ENCODE measurements around the gene S100A13. TPM values are rescaled to one million over a fixed set of nuclear protein-coding genes. Genes with fewer than 3 reads are reported as not detected.

Gene S100A13
- total RNA-seq, 1 donor from 2014 or later, result 33.7 TPM

- Mint-ChIP-seq H3K9me3 (no peaks in the 10 kb centered on the region), H3K4me1 (peaks cover 42% of the 10 kb centered on the region), H3K4me3 (no peak overlapping the region), H3K36me3 (ENCODE audit: low read depth) (no peaks in the 10 kb centered on the region), H3K27me3 (ENCODE audit: low read depth) (no peaks in the 10 kb centered on the region), H3K27ac (ENCODE audit: unreplicated experiment) (peak overlapping the region; percentile 89)
- DNase-seq (ENCODE audit: low read depth, low spot score), result no peak
- no peak for TF ChIP-seq CTCF (conservative IDR thresholded peaks at IDR 0.05)
Observed at GRCh38 chr1:153612111-153612754, 15.1 kb downstream of the S100A13 start.

GRCh38 chr1:153611356-153611755 is 15.9 kb downstream of the S100A13 start:
- no peak for TF ChIP-seq CTCF (conservative IDR thresholded peaks at IDR 0.05)
- Mint-ChIP-seq H3K4me1 (peaks cover 49% of the 10 kb centered on the region), H3K4me3 (no peak overlapping the region), H3K9me3 (no peaks in the 10 kb centered on the region), H3K36me3 (ENCODE audit: low read depth) (no peaks in the 10 kb centered on the region), H3K27me3 (ENCODE audit: low read depth) (no peaks in the 10 kb centered on the region), H3K27ac (ENCODE audit: unreplicated experiment) (peak overlapping the region; percentile 0)
- no peak for DNase-seq (ENCODE audit: low read depth, low spot score)

GRCh38 chr1:153610811-153611301 is 16.4 kb downstream of the S100A13 start:
- DNase-seq (ENCODE audit: low read depth, low spot score), result no peak
- no peak overlapping the region for H3K27ac Mint-ChIP-seq (ENCODE audit: unreplicated experiment)
- no peaks in the 10 kb centered on the region for H3K9me3 Mint-ChIP-seq
- no peaks in the 10 kb centered on the region for H3K27me3 Mint-ChIP-seq (ENCODE audit: low read depth)
- H3K4me3 Mint-ChIP-seq, result no peak overlapping the region
- H3K36me3 Mint-ChIP-seq (ENCODE audit: low read depth), result no peaks in the 10 kb centered on the region
- H3K4me1 Mint-ChIP-seq, result peaks cover 49% of the 10 kb centered on the region
- TF ChIP-seq CTCF (conservative IDR thresholded peaks at IDR 0.05), result no peak

- Mint-ChIP-seq H3K9me3 (no peaks in the 10 kb centered on the region), H3K27ac (ENCODE audit: unreplicated experiment) (peak overlapping the region; percentile 88), H3K4me1 (peaks cover 50% of the 10 kb centered on the region), H3K27me3 (ENCODE audit: low read depth) (no peaks in the 10 kb centered on the region), H3K36me3 (ENCODE audit: low read depth) (no peaks in the 10 kb centered on the region), H3K4me3 (no peak overlapping the region)
- DNase-seq (ENCODE audit: low read depth, low spot score), result no peak
- no peak for TF ChIP-seq CTCF (conservative IDR thresholded peaks at IDR 0.05)
Observed at GRCh38 chr1:153610334-153610733, 17.0 kb downstream of the S100A13 start.

GRCh38 chr1:153609585-153609907 is 17.8 kb downstream of the S100A13 start:
- Mint-ChIP-seq H3K9me3 (no peaks in the 10 kb centered on the region), H3K27ac (ENCODE audit: unreplicated experiment) (peak overlapping the region; percentile 99), H3K4me1 (peaks cover 53% of the 10 kb centered on the region), H3K27me3 (ENCODE audit: low read depth) (no peaks in the 10 kb centered on the region), H3K4me3 (peak overlapping the region; percentile 70), H3K36me3 (ENCODE audit: low read depth) (no peaks in the 10 kb centered on the region)
- DNase-seq (ENCODE audit: low read depth, low spot score), result no peak
- no peak for TF ChIP-seq CTCF (conservative IDR thresholded peaks at IDR 0.05)

Measured in neural crest cell (in vitro differentiated cells).